A673 (cell line): ENCODE measurements around the gene ZNF584. TPM values are rescaled to one million over a fixed set of nuclear protein-coding genes. Genes with fewer than 3 reads are reported as not detected.

Experiments
- BruUV-seq: library from RNA; stranded (reverse); fragments of 400-500 nt; replicated peaks from 2 replicates; lab custom pipeline; 2021; lab: Mats Ljungman, UMichigan
- CTCF ChIA-PET: fragments of 300-600 bp; sonication (Branson Sonifier 250); formaldehyde crosslinking; loops from one replicate; lab custom pipeline; 2022; ENCODE audit warnings: antibody characterized with exemption; lab: Charles Lee
- POLR2A ChIA-PET: fragments of 300-600 bp; sonication (Branson Sonifier 250); formaldehyde crosslinking; loops from one replicate; lab custom pipeline; 2022; ENCODE audit warnings: antibody characterized with exemption; ENCODE audit not compliant: low non-redundant PET; lab: Charles Lee
- DNase-seq: peaks from one replicate; pipeline ENCODE4 v3.0.0-alpha.2; 2015; ENCODE audit warnings: low spot score
- H3K27ac ChIP-seq: fragments of 200-600 bp; sonication (generic); 2 replicates; pipeline ENCODE4 v1.5.1; 2016; ENCODE audit warnings: mixed run types, low read depth, mild to moderate bottlenecking, mixed read lengths, antibody characterized with exemption, low read length; ENCODE audit not compliant: poor library complexity, severe bottlenecking
- H3K27me3 ChIP-seq: fragments of 200-600 bp; sonication (generic); replicated peaks from 2 replicates; pipeline ENCODE4 v1.6.1; 2017; ENCODE audit warnings: mixed run types, low read depth, mild to moderate bottlenecking, mixed read lengths, antibody characterized with exemption, low read length; ENCODE audit not compliant: insufficient read depth, poor library complexity
- H3K36me3 ChIP-seq: fragments of 200-600 bp; sonication (generic); 2 replicates; pipeline ENCODE4 v1.6.1; 2016; ENCODE audit warnings: mixed run types, mild to moderate bottlenecking, mixed read lengths, antibody characterized with exemption, low read length; ENCODE audit not compliant: insufficient read depth, poor library complexity, severe bottlenecking
- H3K4me1 ChIP-seq: fragments of 200-600 bp; sonication (generic); 2 replicates; pipeline ENCODE4 v1.6.1; 2017; ENCODE audit warnings: mixed run types, mild to moderate bottlenecking, mixed read lengths, antibody characterized with exemption, low read length; ENCODE audit not compliant: insufficient read depth, poor library complexity, severe bottlenecking
- H3K4me3 ChIP-seq: fragments of 200-600 bp; sonication (generic); 2 replicates; pipeline ENCODE4 v1.5.1; 2016; ENCODE audit warnings: low read depth, mixed run types, mild to moderate bottlenecking, mixed read lengths, low read length; ENCODE audit not compliant: poor library complexity, severe bottlenecking
- H3K9me3 ChIP-seq: fragments of 200-600 bp; sonication (generic); 2 replicates; pipeline ENCODE4 v1.6.1; 2016; ENCODE audit warnings: mixed run types, low read depth, mild to moderate bottlenecking, mixed read lengths, antibody characterized with exemption, low read length; ENCODE audit not compliant: poor library complexity, severe bottlenecking
- CTCF ChIP-seq: fragments of 300-800, 200-600 bp; sonication (generic); conservative IDR thresholded peaks from 2 replicates; pipeline ENCODE4 v1.5.1; 2017; ENCODE audit warnings: low read depth, mild to moderate bottlenecking, antibody characterized with exemption, low read length, moderate library complexity, mixed read lengths
- EZH2 ChIP-seq: fragments of 200-600 bp; sonication (generic); IDR thresholded peaks from 2 replicates; pipeline ENCODE4 v1.6.1; 2017; ENCODE audit warnings: borderline replicate concordance, low read depth, mild to moderate bottlenecking, mixed read lengths, antibody characterized with exemption, low read length; ENCODE audit not compliant: poor library complexity, severe bottlenecking
- intact Hi-C: fragments of 100-400 bp; cut with micrococcal nuclease; formaldehyde crosslinking; loops from one replicate; pipeline ENCODE4 v1.10.0; 2022; ENCODE audit not compliant: unreplicated experiment
- microRNA-seq: library from miRNA; unstranded; fragments of <30 nt; microRNA quantifications from one replicate; pipeline ENCODE4 v1.2.0, GENCODE V29; 2021
- total RNA-seq: library from RNA; stranded (reverse); gene quantifications from 2 replicates; pipeline ENCODE4 v1.2.3, GENCODE V29; 2021

ZNF584 gene
- total RNA-seq, 1 experiment from 2014 or later = 20.9 TPM

GRCh38 chr19:58466089-58466759 is 57.8 kb downstream of the ZNF584 start:
- Histone ChIP-seq H3K36me3 (no peaks in the 10 kb centered on the region), H3K4me3 (peak overlapping the region; percentile 71), H3K27ac (no peak overlapping the region), H3K4me1 (no peaks in the 10 kb centered on the region), H3K27me3 (no peaks in the 10 kb centered on the region), H3K9me3 (no peaks in the 10 kb centered on the region)
- CTCF ChIA-PET = no interaction called here
- no peak for TF ChIP-seq CTCF
- TF ChIP-seq EZH2 = no peak
- no peak for DNase-seq
- no TSS peak for BruUV-seq
- POLR2A ChIA-PET = no interaction called here
- intact Hi-C loops = no loop called here

- Histone ChIP-seq H3K36me3 (no peaks in the 10 kb centered on the region), H3K4me1 (no peaks in the 10 kb centered on the region), H3K9me3 (no peaks in the 10 kb centered on the region), H3K27me3 (no peaks in the 10 kb centered on the region), H3K4me3 (peak within 1 kb of the TSS; percentile 71), H3K27ac (peak within 1 kb of the TSS; percentile 57)
- ChIA-PET POLR2A (no interaction called here), CTCF (no interaction called here)
- intact Hi-C loops = no loop called here
- TF ChIP-seq EZH2 (no peak), CTCF (no peak)
- peak; percentile 99 for DNase-seq
- no TSS peak for BruUV-seq
Measured at GRCh38 chr19:58466760-58467589, 58.5 kb downstream of the ZNF584 start, which contains the start of gene ZNF324. ZNF324 (plus strand) TSS chr19:58467080; CDS start chr19:58469186, 2,106 bp downstream.

Small RNA genes lying within 50 kb of the gene (microRNA-seq; reads per million reads assigned to microRNA genes)
- not detected for gene MIR4754

Other genes starting within 250 kb of the ZNF584 start
- gene ZNF274, start 225.6 kb upstream of the ZNF584 start, total RNA-seq = 25.0 and 27.4 TPM in 2 replicates
- 44.8 and 50.5 TPM in 2 replicates for gene ZNF544, start 179.7 kb upstream of the ZNF584 start, total RNA-seq
- gene ZNF8, start 129.7 kb upstream of the ZNF584 start, total RNA-seq = 11.9 and 12.5 TPM in 2 replicates
- 57.8 and 77.1 TPM in 2 replicates for gene ERVK3-1, start 103.3 kb upstream of the ZNF584 start, total RNA-seq
- 3.2 and 4.2 TPM in 2 replicates for gene ZSCAN22, start 81.7 kb upstream of the ZNF584 start, total RNA-seq
- 15.2 and 18.2 TPM in 2 replicates for gene A1BG, start 55.2 kb upstream of the ZNF584 start, total RNA-seq
- 2.6 and 3.4 TPM in 2 replicates for gene ZNF497, start 45.9 kb upstream of the ZNF584 start, total RNA-seq
- 1.3 and 1.8 TPM in 2 replicates for gene ZNF837, start 27.6 kb upstream of the ZNF584 start, total RNA-seq
- 1,249 and 1,257 TPM in 2 replicates for gene RPS5, start 21.4 kb upstream of the ZNF584 start, total RNA-seq
- gene RNF225, start 13.0 kb upstream of the ZNF584 start, total RNA-seq = 0.60 and 0.74 TPM in 2 replicates
- gene ZNF132, start 31.5 kb downstream of the ZNF584 start, total RNA-seq = 9.1 and 9.2 TPM in 2 replicates
- 6.8 and 7.9 TPM in 2 replicates for gene ZNF324B, start 43.0 kb downstream of the ZNF584 start, total RNA-seq
- gene ZNF324, start 58.4 kb downstream of the ZNF584 start, total RNA-seq = 11.0 and 12.7 TPM in 2 replicates
- 7.7 and 11.8 TPM in 2 replicates for gene ZNF446, start 67.7 kb downstream of the ZNF584 start, total RNA-seq
- gene SLC27A5, start 103.3 kb downstream of the ZNF584 start, total RNA-seq = 24.1 and 24.9 TPM in 2 replicates
- 24.3 and 25.0 TPM in 2 replicates for gene ZBTB45, start 111.2 kb downstream of the ZNF584 start, total RNA-seq
- gene TRIM28, start 135.4 kb downstream of the ZNF584 start, total RNA-seq = 985 and 1,038 TPM in 2 replicates
- 57.6 and 69.8 TPM in 2 replicates for gene CHMP2A, start 146.5 kb downstream of the ZNF584 start, total RNA-seq
- gene UBE2M, start 150.0 kb downstream of the ZNF584 start, total RNA-seq = 182 and 185 TPM in 2 replicates
- 18.2 and 20.3 TPM in 2 replicates for gene MZF1, start 164.7 kb downstream of the ZNF584 start, total RNA-seq